Kidney epithelial cell (primary cell): ENCODE measurements around the gene SYT1. TPM values are rescaled to one million over a fixed set of nuclear protein-coding genes. Genes with fewer than 3 reads are reported as not detected.

Source experiments
- DNase-seq: peaks from one replicate; pipeline ENCODE4 v3.0.0-alpha.2; 2010; ENCODE audit warnings: low read depth
- H3K27me3 ChIP-seq: 2 replicates; pipeline ENCODE4 v1.6.0; 2011; ENCODE audit warnings: low read length; ENCODE audit not compliant: control insufficient read depth, insufficient read depth
- H3K36me3 ChIP-seq: 2 replicates; pipeline ENCODE4 v1.5.1; 2011; ENCODE audit warnings: low read length; ENCODE audit not compliant: control insufficient read depth, insufficient read depth
- H3K4me3 ChIP-seq: 2 replicates; pipeline ENCODE4 v1.5.1; 2011; ENCODE audit warnings: low read depth, mild to moderate bottlenecking, control low read depth, low read length
- CTCF ChIP-seq: IDR thresholded peaks from 2 replicates; pipeline ENCODE4 v1.5.1; 2011; ENCODE audit warnings: mild to moderate bottlenecking, moderate library complexity, low read length, control low read depth, inconsistent platforms; ENCODE audit not compliant: insufficient read depth, poor library complexity, severe bottlenecking
- total RNA-seq: library from RNA; depleted of rRNA; stranded (reverse); fragments of >200 nt; gene quantifications from 2 replicates; pipeline ENCODE4 v1.2.3, GENCODE V29; 2015

SYT1 gene
- total RNA-seq, 1 donor from 2014 or later: 7.4 TPM

- Histone ChIP-seq H3K4me3 (no peak overlapping the region), H3K27me3 (no peaks in the 10 kb centered on the region), H3K36me3 (no peaks in the 10 kb centered on the region)
- no peak for TF ChIP-seq CTCF
- no peak for DNase-seq
Measured at GRCh38 chr12:79233341-79233781, 368.8 kb downstream of the SYT1 start.

DNA sequence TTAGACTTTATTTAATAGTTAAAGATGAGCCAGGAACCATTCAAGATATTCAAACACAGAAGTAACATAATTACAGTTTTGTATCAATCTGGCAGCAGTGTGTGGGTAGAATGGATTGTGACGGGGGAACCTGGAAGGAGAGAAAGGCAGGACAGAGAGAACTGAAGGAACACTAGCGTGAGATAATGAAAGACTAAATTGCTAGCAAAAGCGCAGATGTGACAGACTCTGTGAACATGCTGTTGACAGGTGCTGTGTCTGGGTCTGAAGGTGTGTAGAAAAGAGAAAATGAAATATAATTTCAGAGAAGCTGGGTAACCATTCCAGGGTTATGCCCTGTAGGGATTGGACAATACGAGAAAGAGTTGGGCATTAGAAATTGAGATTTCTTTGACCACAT lies 372.3 kb downstream of the SYT1 start:
- Histone ChIP-seq H3K36me3 (no peaks in the 10 kb centered on the region), H3K27me3 (no peaks in the 10 kb centered on the region), H3K4me3 (no peak overlapping the region)
- no peak for TF ChIP-seq CTCF
- no peak for DNase-seq

DNA sequence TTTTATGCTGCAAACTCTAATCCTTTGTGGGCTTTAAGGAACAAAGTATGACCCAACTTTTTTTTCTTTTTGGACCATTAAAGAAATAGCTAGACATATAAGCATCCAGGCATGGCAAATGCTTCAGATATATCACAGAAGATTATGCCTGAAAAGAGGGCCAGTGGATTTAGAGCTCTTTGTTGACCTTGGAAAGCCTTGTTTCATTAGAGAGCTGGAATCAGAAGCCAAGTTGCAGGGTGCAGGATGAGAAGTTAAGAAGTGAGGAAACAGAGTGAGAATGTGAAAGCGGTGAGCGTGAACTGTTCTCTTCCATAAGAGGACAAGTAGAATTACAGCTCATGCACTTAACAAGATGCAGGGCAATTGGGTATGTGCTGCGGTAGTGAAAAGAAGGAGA lies 373.7 kb downstream of the SYT1 start:
- Histone ChIP-seq H3K27me3 (no peaks in the 10 kb centered on the region), H3K4me3 (no peak overlapping the region), H3K36me3 (no peaks in the 10 kb centered on the region)
- TF ChIP-seq CTCF: no peak
- DNase-seq: no peak

DNA sequence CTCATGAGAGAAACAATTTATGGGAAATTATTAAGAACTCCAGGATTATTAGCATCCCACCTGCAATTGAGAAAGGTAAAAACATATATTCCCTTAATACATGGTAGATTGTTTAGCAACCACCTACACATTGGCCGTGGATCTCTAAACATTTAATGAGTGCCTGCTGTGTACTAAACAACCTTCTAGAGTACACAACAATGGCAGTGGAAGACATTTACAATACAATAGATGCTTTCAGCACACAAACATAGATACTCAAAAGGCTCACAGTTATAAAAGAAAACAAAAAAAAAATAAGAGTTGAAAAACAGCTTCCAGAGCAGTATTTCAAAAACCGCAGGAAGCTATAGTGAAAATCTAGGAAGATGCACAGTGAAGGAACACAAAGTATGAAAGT lies 382.9 kb downstream of the SYT1 start:
- TF ChIP-seq CTCF: no peak
- DNase-seq: no peak
- H3K27me3 ChIP-seq: no peaks in the 10 kb centered on the region
- no peaks in the 10 kb centered on the region for H3K36me3 ChIP-seq
- no peak overlapping the region for H3K4me3 ChIP-seq

- H3K4me3 ChIP-seq: no peak overlapping the region
- H3K27me3 ChIP-seq: no peaks in the 10 kb centered on the region
- no peak for DNase-seq
- no peak for TF ChIP-seq CTCF
- H3K36me3 ChIP-seq: no peaks in the 10 kb centered on the region
Measured at GRCh38 chr12:79250186-79250585, 385.6 kb downstream of the SYT1 start.

DNA sequence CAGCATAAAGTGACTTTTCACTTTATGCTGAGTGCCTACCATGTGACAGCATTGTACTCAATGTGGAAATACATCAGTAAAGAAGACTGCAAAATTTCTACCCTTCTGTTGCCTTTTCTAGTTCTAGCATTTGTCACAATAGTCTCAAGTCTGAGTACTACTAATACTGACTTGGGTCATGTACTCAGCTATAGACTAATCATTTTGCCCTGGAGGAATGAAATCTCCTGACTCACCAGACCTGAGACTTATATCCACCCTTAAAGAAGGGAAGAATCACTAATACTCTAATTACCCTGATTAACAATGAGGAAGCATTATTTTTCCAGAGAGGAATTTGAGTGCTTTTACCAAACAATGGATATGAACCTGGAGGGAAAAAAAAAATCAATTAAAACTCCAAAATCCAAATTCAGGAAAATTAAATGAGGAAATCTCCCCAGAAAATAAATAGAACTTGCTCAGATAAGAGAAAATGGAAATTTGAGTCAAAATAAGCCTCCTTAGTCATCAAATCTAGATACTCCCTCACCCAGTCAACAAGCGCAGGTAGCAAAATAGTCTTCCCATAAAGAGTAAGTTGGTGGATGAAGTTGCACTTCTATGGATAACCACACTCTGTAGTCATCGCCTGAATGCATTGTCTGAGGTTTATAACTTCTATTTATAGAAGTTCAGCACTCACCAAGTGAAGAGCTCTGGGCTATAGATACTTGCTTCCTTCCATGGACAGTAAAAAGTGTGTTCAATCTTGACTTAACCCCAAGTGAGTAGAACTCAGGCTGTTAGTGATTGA lies 386.6 kb downstream of the SYT1 start:
- no peaks in the 10 kb centered on the region for H3K27me3 ChIP-seq
- no peak overlapping the region for H3K4me3 ChIP-seq
- DNase-seq: no peak
- no peak for TF ChIP-seq CTCF
- H3K36me3 ChIP-seq: no peaks in the 10 kb centered on the region
